GM21390 (cell line): ENCODE measurements around the gene ARHGAP22.

Experiments
- ATAC-seq: cut with Tn5 transposase; IDR thresholded peaks from one replicate; pipeline ENCODE4 v1.9.1; 2021; ENCODE audit not compliant: unreplicated experiment

The ARHGAP22 gene

DNA sequence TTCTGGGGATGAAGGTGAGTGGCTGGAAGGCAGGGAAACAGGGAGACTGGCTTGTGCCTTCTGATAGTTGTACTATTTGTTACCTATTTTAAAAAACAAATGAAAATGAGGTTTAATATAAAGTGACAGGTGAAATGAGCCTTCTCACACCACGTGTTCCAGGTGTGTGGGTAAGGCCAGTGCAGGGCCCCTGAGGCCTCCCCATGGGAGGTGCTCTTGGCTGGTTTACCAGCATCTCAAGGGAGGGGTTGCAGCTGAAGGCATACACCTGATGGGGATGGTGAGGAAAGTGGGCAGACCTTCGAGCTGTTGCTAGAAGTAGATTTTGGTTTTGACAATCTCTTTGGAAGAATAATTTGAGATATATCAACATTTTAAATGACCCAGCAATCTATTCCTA, 103.6 kb downstream of the ARHGAP22 start:
- ATAC-seq, result no peak

DNA sequence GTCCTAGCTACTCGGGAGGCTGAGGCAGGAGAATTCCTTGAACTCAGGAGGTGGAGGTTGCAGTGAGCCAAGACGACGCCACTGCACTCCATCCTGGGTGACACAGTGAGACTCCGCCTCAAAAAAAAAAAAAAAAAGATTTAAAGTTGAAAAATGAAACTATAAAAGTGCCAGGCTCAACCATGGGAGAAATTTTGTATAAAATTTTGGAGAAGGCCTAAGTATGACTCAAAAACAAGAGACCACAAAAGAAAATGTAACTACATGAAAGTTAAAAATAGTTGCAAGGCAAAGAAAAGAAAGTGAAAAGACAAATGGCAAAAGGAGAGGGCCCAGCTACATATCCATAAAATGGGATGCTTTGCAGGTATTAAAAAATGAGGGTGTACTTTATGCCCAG, 104.1 kb downstream of the ARHGAP22 start:
- ATAC-seq, result no peak

DNA sequence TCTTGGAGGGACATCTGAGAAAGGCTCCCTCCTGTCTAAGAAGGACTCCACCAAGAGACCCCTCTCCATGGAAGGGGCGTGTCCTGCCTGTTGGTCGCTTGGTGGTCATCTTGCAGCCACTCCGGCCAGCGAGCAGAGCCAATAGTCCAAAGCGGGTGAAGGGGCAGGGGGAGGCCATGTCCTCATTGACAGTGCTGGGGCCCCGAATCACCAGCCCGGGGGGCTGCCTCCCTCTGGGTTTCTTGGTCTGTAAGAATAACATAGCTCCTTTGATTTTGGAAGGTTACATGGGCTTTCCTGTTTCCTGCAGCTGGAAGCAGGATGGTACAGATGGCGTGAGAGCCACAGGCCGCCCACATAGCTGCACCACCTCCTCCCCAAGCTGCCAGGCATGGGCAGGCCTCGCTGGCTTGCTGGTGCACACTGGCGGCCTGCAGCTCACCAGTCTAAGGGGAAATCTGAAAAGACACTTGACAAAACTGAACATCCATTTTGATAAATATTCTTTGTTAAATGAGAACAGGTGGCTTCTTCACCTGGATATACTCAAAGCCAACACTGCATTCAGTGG, 105.8 kb downstream of the ARHGAP22 start:
- no peak for ATAC-seq

DNA sequence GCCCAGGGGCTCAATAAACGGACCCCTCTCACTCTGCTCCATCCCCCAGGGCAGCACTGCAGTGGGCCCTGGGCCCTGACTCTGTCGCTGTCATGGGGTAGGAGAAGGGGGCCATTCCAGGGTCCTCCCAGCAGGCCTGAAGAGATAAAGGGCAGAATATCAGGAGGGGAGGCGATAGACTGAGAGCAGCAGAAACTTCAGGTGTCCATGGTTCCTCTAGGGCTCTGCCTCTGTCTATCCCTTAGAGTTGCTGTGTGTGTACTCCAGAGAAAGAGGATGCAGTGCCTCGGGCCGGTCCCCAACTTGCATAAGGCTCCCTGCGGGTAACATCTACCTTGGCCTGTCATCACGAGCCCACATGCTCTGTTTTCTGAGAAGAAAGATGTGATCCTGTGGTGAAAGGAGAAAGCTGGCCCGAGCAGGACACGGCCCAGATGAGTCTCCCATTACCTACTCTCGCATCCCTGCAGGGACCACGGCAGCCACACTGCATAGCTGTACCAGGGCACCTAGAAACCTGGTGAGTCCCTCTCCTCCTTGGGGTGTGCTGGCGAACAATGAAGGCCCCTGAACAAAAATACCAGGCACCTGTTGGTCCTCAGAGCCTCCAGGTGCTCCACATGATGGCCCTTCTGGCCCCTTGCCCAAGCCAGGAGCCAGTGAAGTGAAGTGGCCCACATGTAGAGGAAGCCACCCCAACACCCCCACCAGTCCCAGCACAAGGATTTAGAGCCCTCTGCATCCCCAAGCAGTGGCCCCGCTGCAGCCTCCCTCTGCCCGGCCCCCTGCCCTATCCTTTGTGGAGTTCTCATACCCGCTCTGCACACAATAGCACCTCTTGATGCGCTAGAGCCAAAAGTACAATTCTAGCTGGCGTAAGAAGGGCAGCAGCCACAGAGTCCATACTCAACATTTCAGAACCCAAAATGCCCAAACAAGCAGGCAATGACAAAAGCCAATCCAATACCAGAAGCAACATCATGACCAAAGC, 106.8 kb downstream of the ARHGAP22 start:
- ATAC-seq, result no peak

DNA sequence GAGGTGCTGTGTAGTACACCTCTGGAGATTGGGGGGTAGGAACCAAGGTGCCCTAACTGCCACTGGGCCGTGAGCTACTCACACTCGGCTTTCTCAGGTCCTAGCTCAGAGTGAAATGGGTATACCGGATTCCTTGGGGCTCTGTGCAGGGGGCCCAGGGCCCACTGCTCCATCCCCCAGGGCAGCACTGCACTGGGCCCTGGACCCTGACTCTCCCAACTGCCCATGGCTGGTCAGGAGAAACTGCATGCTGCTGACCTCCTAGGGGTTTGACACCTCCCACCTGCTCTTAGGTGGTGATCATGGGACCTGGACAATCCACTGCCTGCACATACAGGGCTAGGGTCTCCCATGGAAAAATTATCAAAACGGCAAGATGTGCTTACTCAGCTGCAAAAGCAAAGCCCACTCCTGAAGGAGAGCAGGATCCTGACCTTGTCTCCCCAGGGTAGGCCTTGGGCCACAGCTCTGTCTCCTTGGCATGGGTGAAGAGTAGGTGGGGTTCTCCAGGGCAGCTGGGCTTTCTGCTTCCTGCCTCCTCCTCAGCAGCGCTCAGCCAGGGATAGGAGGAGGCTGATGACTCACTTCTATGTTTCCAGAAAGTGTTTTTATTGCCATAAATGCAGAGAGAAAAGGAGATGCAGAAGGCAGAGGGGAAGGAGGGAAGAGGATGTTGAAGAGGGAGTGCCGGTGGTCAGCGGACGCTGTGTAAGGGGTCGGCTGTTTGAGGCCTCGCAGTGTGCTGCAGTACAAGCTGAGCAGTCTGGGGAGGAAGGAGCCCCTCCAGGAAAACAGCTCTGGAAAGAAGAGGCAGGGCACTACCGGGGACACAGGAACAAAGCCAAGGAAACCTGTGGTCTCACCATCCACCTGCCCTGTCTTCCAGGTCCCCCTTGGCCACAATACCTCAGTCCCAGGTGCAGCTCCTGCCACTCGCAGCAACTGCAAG, 107.8 kb downstream of the ARHGAP22 start:
- ATAC-seq, result no peak

DNA sequence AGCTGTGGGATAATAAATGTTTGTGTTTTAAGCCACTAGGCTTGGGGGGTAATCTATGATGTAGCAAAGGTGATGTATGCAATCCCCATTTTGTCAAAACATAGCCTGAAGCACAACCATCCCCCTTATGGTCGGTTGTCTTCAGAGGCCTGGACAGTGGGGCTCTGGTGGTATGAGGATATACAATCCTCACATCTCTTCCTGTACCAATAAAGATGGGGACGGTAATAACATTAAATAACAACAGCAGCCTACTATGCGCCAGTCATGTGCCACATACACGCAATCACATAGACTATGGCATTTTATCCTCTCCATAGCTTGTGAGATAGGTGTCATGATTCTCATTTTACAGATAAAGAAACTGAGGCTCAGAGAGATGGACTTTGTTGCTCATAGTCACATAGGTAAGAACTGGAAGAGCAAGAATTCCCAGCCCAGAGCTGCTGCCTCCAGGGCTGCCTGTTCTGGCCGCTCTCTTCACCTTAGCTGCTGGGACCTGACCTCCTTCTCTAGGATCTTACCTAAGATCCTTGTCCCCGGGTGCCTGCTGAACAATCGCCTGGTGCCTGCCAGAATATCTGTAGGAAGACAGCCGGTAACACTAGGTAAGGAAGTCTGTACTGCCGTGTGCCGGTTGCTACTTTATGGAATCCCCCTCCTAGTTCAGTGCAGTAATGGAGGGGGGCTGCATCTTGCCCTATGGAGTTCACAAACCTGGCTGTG, 108.6 kb downstream of the ARHGAP22 start:
- no peak for ATAC-seq

DNA sequence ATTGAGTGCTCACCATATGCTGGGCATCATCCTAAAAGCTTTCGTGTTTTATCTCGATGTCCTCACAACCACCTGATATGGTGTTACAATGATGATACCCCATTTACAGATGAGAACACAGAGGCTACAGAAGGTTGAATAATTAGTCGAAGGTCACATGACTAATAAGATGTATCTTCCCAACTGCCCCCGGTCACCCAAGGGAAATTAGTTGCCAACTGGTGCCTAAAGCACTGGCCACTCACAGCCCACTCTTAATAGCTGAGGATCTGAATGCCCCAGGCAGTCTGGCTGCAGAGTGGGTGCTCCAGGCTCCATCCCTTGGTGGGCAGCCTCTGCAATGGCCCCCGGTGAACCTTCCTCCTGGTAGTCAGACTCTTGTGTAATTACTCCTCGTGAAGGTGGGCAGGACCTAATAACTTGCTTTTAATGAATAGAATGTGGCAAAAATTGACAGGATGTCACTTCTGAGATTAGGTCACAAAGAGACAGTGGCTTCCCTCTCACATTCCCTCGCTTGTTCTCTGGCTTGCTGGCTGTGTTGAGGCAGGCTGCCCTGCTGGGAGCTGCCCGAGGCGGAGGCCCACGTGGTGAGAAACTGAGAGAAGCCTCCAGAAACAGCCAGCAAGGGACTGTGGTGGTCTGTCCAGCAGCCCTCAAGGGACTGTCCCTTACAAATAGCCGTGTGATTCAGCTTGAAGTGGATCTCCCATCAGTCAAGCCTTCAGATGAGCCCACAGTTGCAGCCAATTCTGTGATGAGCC, 109.4 kb downstream of the ARHGAP22 start:
- no peak for ATAC-seq

DNA sequence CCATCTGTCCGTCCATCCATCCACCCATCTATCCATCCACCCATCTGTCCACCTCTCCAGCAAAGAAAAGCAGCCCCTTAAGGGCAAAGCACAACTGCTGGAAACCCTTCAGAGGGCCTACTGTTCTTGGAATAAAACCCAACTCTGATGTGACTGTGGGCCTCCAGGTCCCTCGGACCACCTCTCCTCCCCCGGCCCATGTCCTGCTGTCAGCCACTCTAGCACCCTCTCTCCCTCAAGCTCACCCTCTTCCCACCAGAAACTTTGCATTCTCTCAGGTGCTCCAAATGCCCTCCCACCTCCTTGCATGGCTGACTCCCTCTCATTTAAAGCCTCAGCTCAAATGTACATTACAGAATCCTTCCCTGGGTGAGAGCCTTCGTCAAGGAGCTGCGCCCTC, 110.3 kb downstream of the ARHGAP22 start:
- ATAC-seq, result no peak

DNA sequence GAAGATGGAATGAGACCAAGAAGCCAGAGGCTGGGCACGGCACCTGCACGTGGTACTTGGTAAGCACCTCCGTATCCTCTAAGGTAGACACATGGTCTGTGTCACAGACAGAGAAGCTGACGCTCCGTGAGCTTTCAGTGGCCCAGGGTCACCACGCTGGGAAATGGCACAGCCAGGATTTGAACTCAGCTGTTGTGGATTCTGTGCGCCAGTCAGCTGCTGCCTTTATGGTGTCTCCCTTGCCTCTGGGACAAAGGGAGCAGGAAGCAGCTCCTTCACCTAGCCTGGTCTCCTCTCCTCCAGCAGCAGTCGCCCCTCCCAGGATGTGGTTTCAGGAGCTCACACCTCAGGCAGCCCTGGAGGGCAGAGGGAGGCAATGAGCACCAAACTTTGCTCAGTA, 110.8 kb downstream of the ARHGAP22 start:
- ATAC-seq, result no peak

DNA sequence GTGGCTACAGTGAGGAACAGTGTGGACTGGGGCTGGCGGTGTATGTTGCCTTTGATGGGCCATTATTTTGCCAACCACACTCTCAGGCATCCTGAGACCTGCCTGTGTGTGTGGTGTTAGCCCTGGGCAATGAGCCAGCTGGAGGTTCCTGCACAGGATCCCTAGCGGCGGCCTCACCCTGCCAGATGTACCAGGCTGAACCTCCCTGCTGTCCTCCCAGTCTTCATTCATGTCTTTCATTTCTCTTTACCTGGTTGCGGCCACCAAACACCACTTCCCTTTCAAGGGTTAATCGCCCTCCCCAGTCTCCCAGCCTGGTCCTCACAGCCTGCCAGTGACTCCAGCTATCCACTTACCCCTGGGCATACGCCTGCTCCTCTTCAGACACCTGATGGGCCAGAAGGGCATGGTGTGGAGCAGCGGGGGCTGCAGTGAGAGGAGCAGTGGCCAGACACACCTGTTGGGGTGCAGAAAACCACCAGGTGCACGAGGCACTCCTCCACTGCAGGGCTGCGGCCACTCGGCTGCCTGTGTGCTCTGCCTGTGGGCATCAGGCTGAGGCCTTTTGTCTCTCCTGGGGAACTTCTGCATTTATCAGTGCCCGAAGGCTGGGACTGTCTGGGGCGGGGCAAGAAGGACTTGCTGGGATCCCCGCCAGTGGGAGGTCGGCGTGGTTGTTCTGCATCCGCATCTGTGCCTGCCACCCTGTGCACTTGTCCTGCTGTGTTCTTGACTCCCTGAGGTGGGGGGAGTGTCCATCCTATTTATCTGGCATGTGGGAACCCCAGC, 111.6 kb downstream of the ARHGAP22 start:
- ATAC-seq, result no peak

DNA sequence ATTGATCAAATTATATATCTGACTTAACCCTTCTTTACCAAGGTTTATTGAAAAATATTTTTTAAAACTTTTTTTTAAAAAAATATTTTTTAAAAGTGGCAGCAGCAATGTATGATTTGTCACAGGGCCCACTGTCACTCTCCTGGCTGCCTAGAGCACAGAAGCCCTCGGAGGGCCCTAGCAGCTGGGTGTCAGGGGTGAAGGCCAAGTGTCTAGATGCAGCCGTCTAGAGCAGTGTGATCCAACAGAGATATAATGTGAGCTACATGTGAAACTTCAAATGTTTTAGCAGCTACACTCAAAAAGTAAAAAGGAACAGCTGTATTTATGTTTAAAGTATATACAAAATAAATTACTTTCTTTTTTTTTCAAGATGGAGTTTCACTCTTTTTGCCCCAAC, 112.7 kb downstream of the ARHGAP22 start:
- ATAC-seq, result no peak

DNA sequence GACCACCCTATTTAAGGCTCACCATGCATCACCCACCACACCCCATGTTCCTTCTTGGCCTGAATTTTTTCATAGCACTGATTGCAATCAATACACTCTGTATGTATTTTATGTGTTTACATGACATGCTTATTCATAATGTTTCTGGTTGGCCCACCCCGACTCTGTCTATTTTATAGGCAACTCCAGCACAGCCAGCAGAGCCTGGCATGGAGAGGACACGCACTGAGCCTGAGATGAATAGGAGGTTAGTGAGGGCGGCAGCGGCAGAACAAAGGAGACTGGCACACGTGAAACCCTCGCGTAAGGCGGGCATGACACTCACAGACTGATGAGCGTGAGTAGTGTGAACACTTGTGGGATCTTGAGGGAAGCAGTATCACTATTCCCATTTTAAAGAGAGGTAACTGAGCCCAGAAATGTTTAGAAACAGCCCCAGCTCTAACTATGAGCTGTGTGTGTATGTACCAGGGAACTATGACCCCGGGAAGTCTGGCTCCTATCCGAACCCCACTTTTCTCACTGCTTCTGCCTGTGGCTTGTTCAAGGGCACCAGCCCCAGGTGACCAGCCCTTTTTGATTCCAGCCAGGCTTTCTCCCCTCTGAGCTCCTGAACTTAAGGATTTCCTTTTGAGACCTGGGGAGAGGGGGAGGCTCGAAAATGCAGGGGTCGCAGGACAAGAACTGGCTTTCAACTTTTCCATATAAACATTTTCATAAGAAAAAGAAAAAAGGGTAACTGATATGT, 113.3 kb downstream of the ARHGAP22 start:
- no peak for ATAC-seq

DNA sequence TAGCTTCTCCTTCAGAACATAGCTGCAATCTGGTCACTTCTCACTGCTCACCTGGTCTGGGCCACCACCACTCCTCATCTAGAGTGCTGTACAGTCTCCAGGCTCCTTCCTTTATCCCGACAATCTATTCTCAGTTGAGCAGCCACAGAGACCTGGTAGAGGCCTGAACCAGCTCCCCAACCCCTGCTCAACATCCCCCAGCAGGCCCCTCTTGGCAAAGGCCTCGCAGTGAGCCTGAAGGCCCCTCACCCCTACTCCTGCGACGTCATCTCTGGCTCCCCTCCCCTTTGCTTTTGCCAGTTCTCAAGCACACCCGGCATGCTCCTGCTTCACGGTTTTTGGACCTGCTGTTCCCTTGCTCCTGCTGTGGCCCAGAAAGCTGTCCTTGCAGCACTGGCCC, 113.9 kb downstream of the ARHGAP22 start:
- no peak for ATAC-seq

DNA sequence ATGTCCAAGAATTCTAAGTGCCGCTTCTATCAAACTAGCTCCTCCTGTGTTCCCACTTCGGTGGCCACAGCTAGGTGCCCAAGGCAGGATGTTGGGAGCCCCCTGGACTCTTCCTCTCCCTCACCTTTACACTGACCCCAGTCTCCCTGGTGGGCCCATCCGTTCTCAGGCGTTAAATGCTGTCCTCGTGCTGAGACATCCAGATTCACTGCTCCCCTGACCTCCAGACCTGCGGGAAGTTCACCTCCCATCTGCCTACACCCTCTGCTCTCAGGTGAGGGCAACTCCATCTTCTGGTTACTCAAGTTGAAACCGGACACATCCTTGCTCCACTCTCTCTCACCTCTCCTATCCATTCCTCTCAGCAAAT, 114.3 kb downstream of the ARHGAP22 start:
- ATAC-seq, result no peak

DNA sequence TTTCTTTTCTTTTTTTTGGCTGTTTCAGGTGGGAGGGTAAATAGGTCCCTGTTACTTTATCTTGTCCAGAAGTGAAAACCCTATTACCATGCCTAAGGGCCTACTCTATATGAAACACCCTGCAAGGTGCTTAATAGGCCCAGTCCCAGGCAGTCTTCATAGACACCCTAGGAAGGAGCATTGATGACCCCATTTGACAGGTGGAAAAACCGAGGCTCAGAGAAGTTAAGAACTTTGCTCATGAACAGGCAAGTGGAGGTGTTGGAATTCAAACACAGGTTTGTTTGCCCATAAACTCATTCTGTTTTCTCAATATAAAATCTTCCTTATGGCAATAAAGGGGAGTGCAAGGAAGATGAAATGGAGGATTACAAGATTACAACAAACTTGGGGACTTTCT, 115.8 kb downstream of the ARHGAP22 start:
- no peak for ATAC-seq

DNA sequence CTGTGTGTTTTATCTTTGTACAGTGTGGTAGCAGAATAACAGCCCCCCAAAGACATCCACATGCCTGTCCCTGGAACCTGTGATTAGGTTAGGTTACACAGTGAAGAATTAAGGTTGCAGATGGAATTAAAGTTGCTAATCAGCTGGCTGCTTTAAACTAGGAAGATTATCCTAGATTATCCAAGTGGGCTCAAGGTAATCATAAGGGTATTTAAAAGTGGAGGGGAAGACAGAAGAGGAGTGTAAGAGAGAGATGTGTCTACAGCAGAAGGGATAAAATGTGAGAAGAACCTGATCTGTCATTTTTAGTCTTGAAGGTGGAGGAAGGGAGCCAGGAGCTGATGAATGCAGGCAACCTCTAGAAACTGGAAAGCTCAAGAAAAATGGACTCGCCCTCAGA, 117.6 kb downstream of the ARHGAP22 start:
- no peak for ATAC-seq

DNA sequence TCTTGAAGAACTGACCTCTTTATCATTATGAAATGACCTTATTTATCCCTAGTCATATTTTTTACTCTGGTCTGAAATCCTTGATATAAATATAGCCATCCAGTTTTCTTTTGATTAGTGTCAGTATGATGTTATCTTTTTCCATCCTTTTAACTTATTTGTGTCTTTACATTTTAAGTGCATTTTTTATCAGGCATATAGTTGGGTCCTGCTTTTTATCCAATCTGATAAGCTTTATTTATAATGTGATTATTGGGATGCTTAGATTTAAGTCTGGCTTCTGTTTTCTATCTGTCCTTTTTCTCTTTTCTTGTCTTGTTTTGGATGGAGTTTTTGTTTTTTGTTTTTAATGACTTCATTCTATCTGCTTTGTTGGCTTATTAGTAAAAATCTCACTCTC, 119.2 kb downstream of the ARHGAP22 start:
- ATAC-seq, result no peak

DNA sequence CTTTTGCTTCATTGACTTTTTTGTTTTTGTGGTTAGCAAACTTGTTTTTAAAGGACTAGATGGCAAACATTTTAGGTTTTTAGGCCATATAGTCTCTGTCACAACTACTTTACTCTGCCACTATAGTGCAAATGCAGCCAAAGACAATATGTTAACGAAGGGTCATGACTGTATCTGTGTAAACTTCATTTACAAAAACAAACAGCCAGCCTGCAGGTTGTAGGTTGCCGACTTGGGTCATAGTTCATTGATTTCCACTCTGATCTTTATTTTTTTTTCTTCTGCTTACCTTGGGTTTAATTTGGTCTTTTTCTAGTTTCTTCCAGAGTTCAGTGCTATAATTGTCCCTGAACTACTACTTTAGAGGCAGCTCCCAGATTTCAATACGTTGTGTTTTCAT, 120.0 kb downstream of the ARHGAP22 start:
- ATAC-seq, result no peak

DNA sequence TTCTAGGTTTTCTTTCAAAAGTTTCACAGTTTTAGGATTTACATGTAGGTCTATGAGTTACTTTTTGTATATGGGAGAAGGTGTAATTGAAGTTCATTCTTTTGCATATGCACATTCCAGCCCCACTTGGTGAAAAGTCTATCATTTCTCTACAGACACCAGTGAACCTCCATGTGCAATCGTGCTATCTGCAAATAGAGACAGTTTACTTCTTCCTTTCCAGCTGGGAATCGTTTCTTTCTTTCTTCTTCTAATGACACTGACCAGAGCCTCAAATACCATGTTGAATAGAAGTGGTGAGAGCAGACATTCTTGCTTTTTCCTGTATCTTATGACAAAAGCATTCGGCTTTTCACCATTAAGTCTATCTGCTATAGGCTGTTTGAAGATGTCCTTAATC, 122.7 kb downstream of the ARHGAP22 start:
- no peak for ATAC-seq
